ENCODE results near the gene LRPPRC. TPM values are rescaled to one million over a fixed set of nuclear protein-coding genes. Genes with fewer than 3 reads are reported as not detected.

The LRPPRC gene
- total and polyA plus RNA-seq, 10 of the 15 experiments (the other 5 are each of a cell fraction or from before 2014, with no cell fraction given), result 34.1 to 152 (median 97.0) TPM

DNA sequence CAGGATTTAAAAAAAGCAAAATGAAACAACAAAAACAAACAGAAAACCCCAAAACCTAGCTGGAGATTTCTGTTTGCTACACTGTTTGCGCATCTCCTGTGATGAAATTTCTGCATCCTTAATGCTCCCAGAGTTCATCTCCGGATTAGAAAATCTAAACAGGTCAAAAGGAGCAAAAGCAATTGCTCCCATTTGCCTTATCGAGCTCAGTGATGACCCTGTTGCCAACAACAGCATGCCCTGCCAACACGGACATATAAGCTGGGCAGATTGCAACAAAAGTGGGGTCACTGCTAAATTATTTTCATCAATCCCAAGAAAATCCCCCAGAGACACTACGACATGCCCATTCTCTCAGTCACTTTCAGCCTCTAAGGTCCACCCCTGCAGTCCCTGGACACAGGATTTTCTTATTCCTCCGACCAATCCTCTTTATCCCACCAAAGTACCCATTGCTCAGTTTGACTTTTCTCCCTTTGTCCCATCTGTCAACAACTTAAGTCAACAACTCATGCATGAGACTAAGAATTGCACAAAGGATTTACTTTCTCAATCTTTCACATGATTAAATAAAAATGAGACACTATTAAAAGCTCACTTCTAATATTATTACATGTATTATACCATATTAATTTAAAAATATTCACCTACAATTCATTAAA lies 89.2 kb downstream of the LRPPRC start:
- 98% methylated on average over 6 of the region's 6 CpGs for WGBS (ENCODE audit: insufficient coverage, insufficient replicate concordance, low lambda C conversion rate, missing lambda C conversion rate)
- Histone ChIP-seq H3K9me3 (replicated peaks; ENCODE audit: control insufficient read depth, insufficient read depth, low read length) (no peaks in the 10 kb centered on the region), H3K79me2 (ENCODE audit: control insufficient read depth, insufficient read depth, low read length) (no peaks in the 10 kb centered on the region), H2AFZ (ENCODE audit: control insufficient read depth, low read depth, low read length) (no peak overlapping the region), H3K27me3 (replicated peaks in 1 of 2; ENCODE audit: control insufficient read depth in 2 of 2, insufficient read depth in 2 of 2, low read length in 1 of 2) (no peaks in the 10 kb centered on the region), H3K36me3 (ENCODE audit: control insufficient read depth in 2 of 2, insufficient read depth in 2 of 2, low read length in 1 of 2) (peaks cover 1 to 12% of the 10 kb centered on the region in 2 experiments), H3K27ac (ENCODE audit: control insufficient read depth, insufficient read depth) (no peak overlapping the region), H4K20me1 (ENCODE audit: control insufficient read depth, insufficient read depth) (no peaks in the 10 kb centered on the region), H3K4me3 (no peak overlapping the region), H3K9ac (ENCODE audit: control insufficient read depth, insufficient read depth, low read length) (no peak overlapping the region), H3K4me2 (ENCODE audit: control insufficient read depth, insufficient read depth) (no peak overlapping the region), H3K4me1 (ENCODE audit: control insufficient read depth, insufficient read depth, low read length) (no peaks in the 10 kb centered on the region)
- POLR2A ChIA-PET, result interaction anchor here (0.7 kb wide), 1 partner anchor 10 kb away, joined by 3 read pairs; no protein-coding TSS in a partner anchor
- FAIRE-seq (no peak), DNase-seq (ENCODE audit: low read depth, low spot score) (no peak), ATAC-seq (no peak)
- TF ChIP-seq REST (IDR thresholded peaks at IDR 0.05; ENCODE audit: low read depth, low read length) (no peak), TCF3 (IDR thresholded peaks at IDR 0.05; ENCODE audit: borderline replicate concordance, insufficient read depth, low read depth, low read length) (no peak), DPF2 (IDR thresholded peaks at IDR 0.05) (no peak)
- CTCF ChIA-PET, result interaction anchor here (0.9 to 1.6 kb wide), 5 partner anchors 9 to 38 kb away, joined by 3 to 6 read pairs (median 3); no protein-coding TSS in a partner anchor
- SMC1A ChIA-PET (ENCODE audit: uncharacterized antibody, unreplicated experiment), result interaction anchor here (0.6 to 1.0 kb wide), 2 partner anchors 32 to 40 kb away, joined by 3 read pairs; no protein-coding TSS in a partner anchor
- in situ Hi-C loops (cut with MboI), result no loop called here
- no TSS peak for BruUV-seq (replicated peaks)
- intact Hi-C loops (cut with micrococcal nuclease; ENCODE audit: unreplicated experiment), result no loop called here
- RAD21 ChIA-PET (ENCODE audit: unreplicated experiment), result no interaction called here
